ENCODE data around the gene HMCN1.

GRCh38 chr1:185961664-185962063 is 227.5 kb downstream of the HMCN1 start:
- TF ChIP-seq POLR2AphosphoS5 (IDR thresholded peaks at IDR 0.05; ENCODE audit: low read depth, low read length) (no peak), SIN3A (IDR thresholded peaks at IDR 0.05; ENCODE audit: borderline replicate concordance, insufficient read depth, low read length) (no peak)
